SU-DHL-6 (cell line): ENCODE measurements around the gene INPP5K.

Source experiments
- EZH2phosphoT487 ChIP-seq: fragments of 200-600 bp; sonication (generic), shearing (Covaris generic); conservative IDR thresholded peaks from 2 replicates; pipeline ENCODE4 v1.6.1; 2018; ENCODE audit warnings: mild to moderate bottlenecking, antibody characterized with exemption, low read length, moderate library complexity, mixed read lengths
- TF ChIP-seq, protein P1 (sequence below): fragments of 200-600 bp; sonication (generic); IDR thresholded peaks from one replicate; pipeline ENCODE4 v1.5.1; 2017; ENCODE audit warnings: antibody characterized with exemption, mild to moderate bottlenecking, low read length, moderate library complexity; ENCODE audit not compliant: insufficient read depth, poor library complexity, severe bottlenecking

- TF ChIP-seq, protein P1, sequence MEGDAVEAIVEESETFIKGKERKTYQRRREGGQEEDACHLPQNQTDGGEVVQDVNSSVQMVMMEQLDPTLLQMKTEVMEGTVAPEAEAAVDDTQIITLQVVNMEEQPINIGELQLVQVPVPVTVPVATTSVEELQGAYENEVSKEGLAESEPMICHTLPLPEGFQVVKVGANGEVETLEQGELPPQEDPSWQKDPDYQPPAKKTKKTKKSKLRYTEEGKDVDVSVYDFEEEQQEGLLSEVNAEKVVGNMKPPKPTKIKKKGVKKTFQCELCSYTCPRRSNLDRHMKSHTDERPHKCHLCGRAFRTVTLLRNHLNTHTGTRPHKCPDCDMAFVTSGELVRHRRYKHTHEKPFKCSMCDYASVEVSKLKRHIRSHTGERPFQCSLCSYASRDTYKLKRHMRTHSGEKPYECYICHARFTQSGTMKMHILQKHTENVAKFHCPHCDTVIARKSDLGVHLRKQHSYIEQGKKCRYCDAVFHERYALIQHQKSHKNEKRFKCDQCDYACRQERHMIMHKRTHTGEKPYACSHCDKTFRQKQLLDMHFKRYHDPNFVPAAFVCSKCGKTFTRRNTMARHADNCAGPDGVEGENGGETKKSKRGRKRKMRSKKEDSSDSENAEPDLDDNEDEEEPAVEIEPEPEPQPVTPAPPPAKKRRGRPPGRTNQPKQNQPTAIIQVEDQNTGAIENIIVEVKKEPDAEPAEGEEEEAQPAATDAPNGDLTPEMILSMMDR, result no peak
- no peak for TF ChIP-seq EZH2phosphoT487
Measured at GRCh38 chr17:1486802-1487695, 29.4 kb downstream of the INPP5K start.
